A673 (cell line): ENCODE measurements around the gene EPB41L3. TPM values are rescaled to one million over a fixed set of nuclear protein-coding genes. Genes with fewer than 3 reads are reported as not detected.

Experiments
- BruUV-seq: library from RNA; stranded (reverse); fragments of 400-500 nt; replicated peaks from 2 replicates; lab custom pipeline; 2021; lab: Mats Ljungman, UMichigan
- CTCF ChIA-PET: fragments of 300-600 bp; sonication (Branson Sonifier 250); formaldehyde crosslinking; loops from one replicate; lab custom pipeline; 2022; ENCODE audit warnings: antibody characterized with exemption; lab: Charles Lee
- POLR2A ChIA-PET: fragments of 300-600 bp; sonication (Branson Sonifier 250); formaldehyde crosslinking; loops from one replicate; lab custom pipeline; 2022; ENCODE audit warnings: antibody characterized with exemption; ENCODE audit not compliant: low non-redundant PET; lab: Charles Lee
- DNase-seq: peaks from one replicate; pipeline ENCODE4 v3.0.0-alpha.2; 2015; ENCODE audit warnings: low spot score
- H3K27ac ChIP-seq: fragments of 200-600 bp; sonication (generic); 2 replicates; pipeline ENCODE4 v1.5.1; 2016; ENCODE audit warnings: mixed run types, low read depth, mild to moderate bottlenecking, mixed read lengths, antibody characterized with exemption, low read length; ENCODE audit not compliant: poor library complexity, severe bottlenecking
- H3K27me3 ChIP-seq: fragments of 200-600 bp; sonication (generic); replicated peaks from 2 replicates; pipeline ENCODE4 v1.6.1; 2017; ENCODE audit warnings: mixed run types, low read depth, mild to moderate bottlenecking, mixed read lengths, antibody characterized with exemption, low read length; ENCODE audit not compliant: insufficient read depth, poor library complexity
- H3K36me3 ChIP-seq: fragments of 200-600 bp; sonication (generic); 2 replicates; pipeline ENCODE4 v1.6.1; 2016; ENCODE audit warnings: mixed run types, mild to moderate bottlenecking, mixed read lengths, antibody characterized with exemption, low read length; ENCODE audit not compliant: insufficient read depth, poor library complexity, severe bottlenecking
- H3K4me1 ChIP-seq: fragments of 200-600 bp; sonication (generic); 2 replicates; pipeline ENCODE4 v1.6.1; 2017; ENCODE audit warnings: mixed run types, mild to moderate bottlenecking, mixed read lengths, antibody characterized with exemption, low read length; ENCODE audit not compliant: insufficient read depth, poor library complexity, severe bottlenecking
- H3K4me3 ChIP-seq: fragments of 200-600 bp; sonication (generic); 2 replicates; pipeline ENCODE4 v1.5.1; 2016; ENCODE audit warnings: low read depth, mixed run types, mild to moderate bottlenecking, mixed read lengths, low read length; ENCODE audit not compliant: poor library complexity, severe bottlenecking
- H3K9me3 ChIP-seq: fragments of 200-600 bp; sonication (generic); 2 replicates; pipeline ENCODE4 v1.6.1; 2016; ENCODE audit warnings: mixed run types, low read depth, mild to moderate bottlenecking, mixed read lengths, antibody characterized with exemption, low read length; ENCODE audit not compliant: poor library complexity, severe bottlenecking
- CTCF ChIP-seq: fragments of 300-800, 200-600 bp; sonication (generic); conservative IDR thresholded peaks from 2 replicates; pipeline ENCODE4 v1.5.1; 2017; ENCODE audit warnings: low read depth, mild to moderate bottlenecking, antibody characterized with exemption, low read length, moderate library complexity, mixed read lengths
- EZH2 ChIP-seq: fragments of 200-600 bp; sonication (generic); IDR thresholded peaks from 2 replicates; pipeline ENCODE4 v1.6.1; 2017; ENCODE audit warnings: borderline replicate concordance, low read depth, mild to moderate bottlenecking, mixed read lengths, antibody characterized with exemption, low read length; ENCODE audit not compliant: poor library complexity, severe bottlenecking
- intact Hi-C: fragments of 100-400 bp; cut with micrococcal nuclease; formaldehyde crosslinking; loops from one replicate; pipeline ENCODE4 v1.10.0; 2022; ENCODE audit not compliant: unreplicated experiment
- total RNA-seq: library from RNA; stranded (reverse); gene quantifications from 2 replicates; pipeline ENCODE4 v1.2.3, GENCODE V29; 2021

Gene EPB41L3
- total RNA-seq, 1 experiment from 2014 or later = 0.86 TPM

- DNase-seq = peak; percentile 24
- TF ChIP-seq EZH2 (no peak), CTCF (no peak)
- POLR2A ChIA-PET = no interaction called here
Observed at GRCh38 chr18:5584746-5585417, 41.1 kb upstream of the EPB41L3 start.

GRCh38 chr18:5582849-5583681, 39.3 kb upstream of the EPB41L3 start:
- CTCF ChIA-PET = no interaction called here
- Histone ChIP-seq H3K27ac (no peak overlapping the region), H3K4me1 (no peaks in the 10 kb centered on the region), H3K9me3 (no peaks in the 10 kb centered on the region), H3K27me3 (no peaks in the 10 kb centered on the region), H3K4me3 (no peak overlapping the region), H3K36me3 (no peaks in the 10 kb centered on the region)
- BruUV-seq = no TSS peak
- DNase-seq = no peak
- intact Hi-C loops = no loop called here
- TF ChIP-seq EZH2 (no peak), CTCF (no peak)
- POLR2A ChIA-PET = no interaction called here

More at GRCh38 chr18:5584746-5585417, 41.1 kb upstream of the EPB41L3 start:
- BruUV-seq = no TSS peak
- Histone ChIP-seq H3K36me3 (no peaks in the 10 kb centered on the region), H3K4me1 (no peaks in the 10 kb centered on the region), H3K9me3 (no peaks in the 10 kb centered on the region), H3K4me3 (no peak overlapping the region), H3K27ac (no peak overlapping the region), H3K27me3 (no peaks in the 10 kb centered on the region)
- CTCF ChIA-PET = no interaction called here
- intact Hi-C loops = no loop called here

- Histone ChIP-seq H3K36me3 (no peaks in the 10 kb centered on the region), H3K4me3 (no peak overlapping the region), H3K9me3 (no peaks in the 10 kb centered on the region), H3K27me3 (no peaks in the 10 kb centered on the region), H3K27ac (no peak overlapping the region), H3K4me1 (no peaks in the 10 kb centered on the region)
- intact Hi-C loops = no loop called here
- TF ChIP-seq EZH2 (no peak), CTCF (no peak)
- ChIA-PET CTCF (no interaction called here), POLR2A (no interaction called here)
- DNase-seq = no peak
- no TSS peak for BruUV-seq
Observed at GRCh38 chr18:5582076-5582475, 38.3 kb upstream of the EPB41L3 start.
